Spleen (tissue), 11 donors: ENCODE data around the gene PDE4D. TPM values are rescaled to one million over a fixed set of nuclear protein-coding genes. Genes with fewer than 3 reads are reported as not detected.
"Not testable (repeated sequence)": the region's sequence is repeated elsewhere in the genome, so short reads cannot be mapped to it uniquely, and the experiment has no call there.

ENCODE experiments used
- DNase-seq: peaks from one replicate; pipeline ENCODE4 v3.0.0-alpha.2; 2020
- H3K27ac ChIP-seq, 8 donors: fragments of 200-600 bp; sonication (generic) in 7 of 8; 1 replicate in 4 of 8; 2 replicates in 4 of 8; pipeline versions ENCODE4 v1.5.0 to v1.8.0; 2016 to 2021; ENCODE audit warnings: inconsistent platforms in 4 of 8, mild to moderate bottlenecking in 4 of 8, moderate library complexity in 1 of 8
- H3K27me3 ChIP-seq, 7 donors: fragments of 200-600 bp; sonication (generic) in 6 of 7; replicated peaks in 1 of 7; 1 replicate in 4 of 7; 2 replicates in 3 of 7; pipeline versions ENCODE4 v1.5.0 to v1.8.0; 2016 to 2021; ENCODE audit warnings: inconsistent platforms in 3 of 7, mild to moderate bottlenecking in 1 of 7
- H3K36me3 ChIP-seq, 6 donors: fragments of 200-600 bp; sonication (generic) in 5 of 6; 1 replicate in 4 of 6; 2 replicates in 2 of 6; pipeline versions ENCODE4 v1.5.0 to v1.8.0; 2016 to 2021; ENCODE audit warnings: inconsistent platforms in 2 of 6
- H3K4me1 ChIP-seq, 6 donors: fragments of 200-600 bp; sonication (generic) in 5 of 6; 1 replicate in 3 of 6; 2 replicates in 3 of 6; pipeline versions ENCODE4 v1.5.0 to v1.8.0; 2016 to 2021; ENCODE audit warnings: inconsistent platforms in 3 of 6
- H3K4me3 ChIP-seq, 8 donors: fragments of 200-600 bp; sonication (generic) in 7 of 8; 1 replicate in 4 of 8; 2 replicates in 4 of 8; pipeline versions ENCODE4 v1.5.0 to v1.8.0; 2016 to 2021; ENCODE audit warnings: inconsistent platforms in 4 of 8, mild to moderate bottlenecking in 4 of 8, moderate library complexity in 2 of 8
- H3K9me3 ChIP-seq, 8 donors: fragments of 200-600 bp; sonication (generic) in 7 of 8; 1 replicate in 4 of 8; 2 replicates in 4 of 8; pipeline versions ENCODE4 v1.5.0 to v1.8.0; 2016 to 2021; ENCODE audit warnings: inconsistent platforms in 4 of 8
- CTCF ChIP-seq, 11 experiments: fragments of 200-600 bp in 7 of 11; fragments of 450-650 bp in 4 of 11; sonication (generic) in 4 of 11; IDR thresholded peaks in 8 of 11; conservative IDR thresholded peaks in 3 of 11; 1 replicate in 7 of 11; 2 replicates in 4 of 11; pipeline versions ENCODE4 v1.4.0 to v1.8.0; 2016 to 2021; ENCODE audit warnings: antibody characterized with exemption in 11 of 11, inconsistent platforms in 4 of 11, mild to moderate bottlenecking in 1 of 11
- POLR2A ChIP-seq, 3 donors: fragments of 450-650 bp; IDR thresholded peaks; one replicate each; pipeline ENCODE4 v1.5.1; 2017; ENCODE audit warnings: antibody characterized with exemption in 3 of 3, mild to moderate bottlenecking in 1 of 3
- POLR2AphosphoS5 ChIP-seq, 3 donors: sonication (generic); formaldehyde crosslinking; IDR thresholded peaks; one replicate each; pipeline ENCODE4 v1.5.1; 2017; ENCODE audit warnings: antibody characterized with exemption in 3 of 3
- WGBS, 5 donors: extraction: QIAGEN DNeasy Blood & Tissue Kit in 3 of 5; methylation state at CpG; one replicate each; pipeline versions ENCODE4 v1.1.5 to v1.1.7; 2013 to 2018; 5-methylcytosine and 5-hydroxymethylcytosine counted together
- intact Hi-C: fragments of 100-400 bp; cut with DNase I; formaldehyde crosslinking; loops from one replicate; pipeline ENCODE4 v1.15.0; 2023; ENCODE audit warnings: low total_unique reads
- polyA plus RNA-seq, 3 donors: library from polyadenylated mRNA; stranded (reverse); fragments of 200-250 nt; gene quantifications; one replicate each; pipeline ENCODE4 v1.2.1, GENCODE V29; 2013
- total RNA-seq, 7 donors: library from RNA; depleted of rRNA in 3 of 7; stranded (reverse); fragments of >200 nt in 3 of 7; fragmentation: NEBNext Ultra II Directional in 4 of 7; extraction: Animal tissue kit (Norgen Biotek cat#: 25700) in 4 of 7; gene quantifications; one replicate each; pipeline versions ENCODE4 v1.1.0 to v1.2.1, GENCODE V29; 2016 to 2021
- donor health status: healthy with polysubstance abuse.
- donor health status: DM: no; HTN: no; CAD: no; lungs with moderate emphysema.
- donor health status: DM: no; HTN: no; CAD: no.
- donor health status: Bipolar disorder and iron deficiency.
- donor health status: healthy.
- donor health status: DM: no; HTN: no; CAD: no.
- donor health status: DM: yes; HTN: yes; CAD: no.

Gene PDE4D
- total and polyA plus RNA-seq, 10 donors, result 0.88 to 51.8 (median 18.2) TPM

DNA sequence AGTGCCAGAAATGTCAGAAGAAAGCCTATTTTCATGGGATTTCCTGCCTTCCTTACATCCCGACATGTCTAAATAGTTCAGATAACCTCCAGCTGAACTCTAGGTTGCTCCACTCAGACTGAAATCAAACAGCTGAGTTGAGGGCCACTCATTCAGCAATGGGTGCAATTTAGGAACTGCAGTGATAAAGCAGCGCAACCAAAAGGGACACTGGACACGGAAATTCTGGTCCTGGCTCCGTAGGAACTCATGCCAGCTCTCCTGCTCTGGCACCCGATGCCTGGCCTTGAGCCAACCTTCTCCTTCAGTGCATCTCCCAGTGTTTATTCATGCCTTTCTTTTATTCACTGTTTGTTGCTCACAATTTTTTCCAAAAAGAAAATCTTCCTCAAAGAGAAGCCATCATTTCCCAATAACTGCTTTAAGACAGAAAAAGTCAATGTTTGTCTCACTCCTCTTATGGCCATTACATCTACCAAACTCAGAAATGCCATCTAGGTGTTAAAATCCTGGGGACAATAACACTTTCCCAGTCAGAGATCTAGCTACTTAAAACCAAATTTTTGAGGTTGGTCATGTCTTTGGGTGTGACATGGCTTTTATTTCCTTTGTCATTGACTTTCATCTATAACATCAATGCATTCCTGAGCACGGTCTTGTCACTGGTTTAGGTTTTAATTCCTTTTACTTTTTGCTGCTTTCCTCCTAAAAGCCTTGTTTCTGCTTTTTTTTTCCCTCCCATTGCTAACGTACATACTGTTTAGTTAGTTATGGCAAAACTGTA is 126.9 kb downstream of the PDE4D start:
- Histone ChIP-seq H3K36me3 (no peaks in the 10 kb centered on the region), H3K4me1 (peaks cover 0 to 52% (median 18%) of the 10 kb centered on the region in 6 donors), H3K27me3 (peaks cover 0 to 35% (median 12%) of the 10 kb centered on the region in 7 donors), H3K27ac (peak overlapping the region in 3 of 8 donors; percentile 2 to 25 (median 22)), H3K4me3 (peak overlapping the region in 2 of 8 donors; percentile 17 to 48), H3K9me3 (no peaks in the 10 kb centered on the region)
- TF ChIP-seq POLR2AphosphoS5 (IDR thresholded peaks at IDR 0.05) (no peak), CTCF (IDR thresholded peaks at IDR 0.05 in 8 of 11, conservative IDR thresholded peaks at IDR 0.05 in 3 of 11) (no peak), POLR2A (IDR thresholded peaks at IDR 0.05) (no peak)
- intact Hi-C loops, result no loop called here
- DNase-seq, result no peak
- WGBS, 5 donors, result 47 to 69% (median 57%) methylated on average over 7 of the region's 7 CpGs

DNA sequence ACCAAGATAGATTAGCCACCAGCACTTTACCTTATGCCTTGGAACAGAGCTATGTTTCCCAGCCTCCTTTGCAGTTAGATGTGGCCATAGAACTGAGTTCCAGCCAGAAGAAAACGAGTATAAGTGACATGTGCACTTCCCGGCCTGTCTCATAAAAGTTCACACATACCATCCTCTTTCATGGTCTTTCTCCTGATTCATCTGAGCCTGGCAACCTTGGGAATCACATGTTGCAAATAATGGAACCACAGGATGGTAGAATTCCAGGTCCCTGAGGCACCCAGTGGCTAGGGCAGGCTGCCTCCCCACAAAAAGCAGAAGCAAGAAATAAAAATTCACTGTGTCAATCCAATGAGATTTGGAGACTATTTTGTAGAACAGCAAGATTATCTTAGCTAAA is 128.1 kb downstream of the PDE4D start:
- no peaks in the 10 kb centered on the region for H3K36me3 ChIP-seq
- peaks cover 0 to 60% (median 18%) of the 10 kb centered on the region in 6 donors for H3K4me1 ChIP-seq
- WGBS, 5 donors, result 83 to 91% (median 86%) methylated on average over 2 of the region's 2 CpGs
- no peaks in the 10 kb centered on the region for H3K9me3 ChIP-seq
- H3K27ac ChIP-seq, result peak overlapping the region in 1 of 8 donors; percentile 64
- H3K4me3 ChIP-seq, result no peak overlapping the region
- intact Hi-C loops, result no loop called here
- TF ChIP-seq POLR2AphosphoS5 (IDR thresholded peaks at IDR 0.05) (no peak), POLR2A (IDR thresholded peaks at IDR 0.05) (no peak), CTCF (IDR thresholded peaks at IDR 0.05 in 8 of 11, conservative IDR thresholded peaks at IDR 0.05 in 3 of 11) (no peak)
- H3K27me3 ChIP-seq, result peaks cover 0 to 30% (median 12%) of the 10 kb centered on the region in 7 donors
- no peak for DNase-seq

- WGBS, 5 donors, result 60 to 78% (median 67%) methylated on average over 3 of the region's 3 CpGs
- Histone ChIP-seq H3K4me3 (no peak overlapping the region), H3K27me3 (peaks cover 0 to 19% (median 12%) of the 10 kb centered on the region in 7 donors), H3K27ac (peak overlapping the region in 4 of 8 donors; percentile 39 to 67 (median 61)), H3K9me3 (no peaks in the 10 kb centered on the region), H3K4me1 (peaks cover 0 to 60% (median 18%) of the 10 kb centered on the region in 6 donors), H3K36me3 (no peaks in the 10 kb centered on the region)
- no peak for TF ChIP-seq POLR2AphosphoS5 (IDR thresholded peaks at IDR 0.05)
- TF ChIP-seq POLR2A (IDR thresholded peaks at IDR 0.05), result no peak
- no peak for TF ChIP-seq CTCF (IDR thresholded peaks at IDR 0.05 in 8 of 11, conservative IDR thresholded peaks at IDR 0.05 in 3 of 11)
- DNase-seq, result no peak
- intact Hi-C loops, result no loop called here
Measured at GRCh38 chr5:59764361-59764760, 129.2 kb downstream of the PDE4D start.

DNA sequence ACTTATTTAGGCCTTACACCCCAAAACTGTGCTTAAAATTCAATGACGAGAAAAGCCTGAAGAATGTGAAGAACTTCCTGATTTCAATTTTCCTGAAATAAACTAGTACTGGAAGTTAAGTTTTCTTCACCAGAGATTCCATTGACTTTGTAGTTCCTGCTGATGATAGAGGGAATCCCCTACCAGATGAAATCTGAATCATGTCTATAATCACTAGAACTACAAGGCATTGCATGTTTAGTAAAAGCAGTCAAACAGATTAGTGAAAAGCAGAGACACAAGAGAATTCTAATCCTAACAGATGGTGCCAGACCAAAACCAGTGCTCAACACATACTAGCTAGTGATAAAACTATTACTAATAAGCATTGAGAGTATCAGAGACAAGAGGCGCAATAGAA is 130.0 kb downstream of the PDE4D start:
- TF ChIP-seq POLR2AphosphoS5 (IDR thresholded peaks at IDR 0.05), result no peak
- TF ChIP-seq CTCF (IDR thresholded peaks at IDR 0.05 in 8 of 11, conservative IDR thresholded peaks at IDR 0.05 in 3 of 11), result no peak
- TF ChIP-seq POLR2A (IDR thresholded peaks at IDR 0.05), result no peak
- Histone ChIP-seq H3K4me3 (no peak overlapping the region), H3K9me3 (no peaks in the 10 kb centered on the region), H3K4me1 (peaks cover 0 to 52% (median 13%) of the 10 kb centered on the region in 6 donors), H3K27me3 (peaks cover 0 to 13% (median 9%) of the 10 kb centered on the region in 7 donors), H3K36me3 (no peaks in the 10 kb centered on the region), H3K27ac (peak overlapping the region in 3 of 8 donors; percentile 58 to 67 (median 64))
- no peak for DNase-seq
- WGBS, 5 donors, result 67 to 84% (median 81%) methylated on average over 2 of the region's 2 CpGs
- intact Hi-C loops, result no loop called here

- DNase-seq, H3K27ac ChIP-seq, H3K4me3 ChIP-seq, intact Hi-C loops, H3K9me3 ChIP-seq, H3K27me3 ChIP-seq, H3K36me3 ChIP-seq: not testable (repeated sequence)
- WGBS, 5 donors, result 85 to 97% (median 93%) methylated on average over 5 of the region's 5 CpGs
- peaks cover 0 to 39% (median 3%) of the 10 kb centered on the region in 6 donors for H3K4me1 ChIP-seq
Measured at GRCh38 chr5:59762232-59762631, 131.3 kb downstream of the PDE4D start.
